GM12892 (cell line): ENCODE results near the gene VSIG10L.
A peak's percentile ranks its signal among the peaks of the same experiment; 100 is the strongest.

Experiments
- DNase-seq: peaks from one replicate; pipeline ENCODE4 v3.0.0; 2011; ENCODE audit not compliant: insufficient read length
- FAIRE-seq: peaks from 2 replicates; lab custom pipeline; 2011; peaks lifted over from hg19 to GRCh38; lab: Jason Lieb, UNC
- POLR2A ChIP-seq: IDR thresholded peaks from 2 replicates; pipeline ENCODE4 v1.6.1; 2011; ENCODE audit warnings: low read depth, low read length, control low read depth
- POLR2AphosphoS5 ChIP-seq: IDR thresholded peaks from 2 replicates; pipeline ENCODE4 v1.6.1; 2011; ENCODE audit warnings: low read depth, low read length, control low read depth
- TAF1 ChIP-seq: IDR thresholded peaks from 2 replicates; pipeline ENCODE4 v1.6.1; 2011; ENCODE audit warnings: low read depth, mild to moderate bottlenecking, control low read depth, low read length, borderline replicate concordance

Gene VSIG10L

DNA sequence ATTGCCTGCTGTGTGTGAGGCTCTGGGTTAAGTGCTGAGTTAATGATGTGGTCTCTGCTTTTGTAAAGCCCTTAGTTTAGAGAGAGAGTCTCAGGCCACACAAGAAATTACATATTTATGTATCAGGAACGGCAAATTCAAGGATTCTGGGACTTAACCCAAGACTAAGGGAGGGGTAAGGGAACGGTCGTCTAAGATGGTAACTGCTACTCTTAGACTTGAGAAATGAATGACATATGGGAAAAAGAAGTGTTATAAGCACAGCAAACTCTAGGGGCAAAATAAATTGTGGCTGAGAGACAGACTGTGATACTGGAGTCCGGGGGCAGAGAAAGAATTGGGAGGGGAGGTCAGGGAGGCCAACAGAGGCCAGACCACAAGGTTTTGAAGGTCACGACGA lies 10.2 kb downstream of the VSIG10L start:
- TF ChIP-seq POLR2AphosphoS5 (no peak), TAF1 (no peak), POLR2A (no peak)
- FAIRE-seq (no peak), DNase-seq (no peak)

DNA sequence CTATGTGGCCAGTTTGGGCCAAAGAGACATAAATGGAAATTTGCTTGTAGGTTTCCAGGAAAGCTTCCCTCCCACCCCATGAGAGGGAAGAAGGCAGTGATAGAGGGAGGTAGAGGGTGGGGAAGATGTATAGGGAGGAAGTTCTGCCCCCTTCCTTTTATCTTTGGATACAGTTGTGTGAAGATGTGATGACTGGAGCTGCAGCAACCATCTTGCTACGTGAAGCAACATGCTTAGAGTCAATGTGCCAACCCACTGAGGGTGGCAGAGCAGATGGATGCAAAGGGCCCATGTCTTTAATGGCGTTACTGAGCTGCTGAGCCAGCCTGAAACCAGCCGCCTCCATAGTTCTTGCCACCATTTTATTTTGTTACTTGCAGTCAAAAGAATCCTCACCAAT lies 10.7 kb downstream of the VSIG10L start:
- no peak for TF ChIP-seq POLR2AphosphoS5
- no peak for TF ChIP-seq POLR2A
- TF ChIP-seq TAF1 = no peak

DNA sequence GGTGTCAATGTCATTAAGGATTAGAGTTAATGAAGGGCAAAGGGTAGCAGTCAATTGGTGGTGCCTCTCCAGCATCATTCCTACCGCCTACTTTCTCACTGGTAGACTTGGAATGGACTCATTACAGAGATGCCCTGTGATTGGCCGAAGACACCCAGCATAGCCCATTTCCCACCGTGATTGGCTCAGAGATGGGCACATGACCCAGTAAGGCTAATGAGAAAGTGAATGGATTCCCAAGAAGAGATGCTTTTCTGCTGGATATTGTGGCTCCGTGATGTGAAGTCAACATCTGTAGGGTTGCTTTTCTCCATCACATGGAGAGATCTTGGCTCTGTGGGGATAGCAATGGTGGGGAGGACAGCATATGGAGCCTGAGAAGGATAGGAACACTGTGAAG lies 11.6 kb downstream of the VSIG10L start:
- FAIRE-seq (no peak), DNase-seq (no peak)
- TF ChIP-seq TAF1 = no peak
- TF ChIP-seq POLR2A = no peak
- TF ChIP-seq POLR2AphosphoS5 = no peak

More for the DNA sequence above, 10.7 kb downstream of the VSIG10L start:
- DNase-seq = no peak
- FAIRE-seq = no peak

GRCh38 chr19:51329411-51329810 lies 12.5 kb downstream of the VSIG10L start:
- TF ChIP-seq POLR2AphosphoS5 (no peak), POLR2A (no peak), TAF1 (no peak)
- FAIRE-seq = no peak
- DNase-seq = no peak

DNA sequence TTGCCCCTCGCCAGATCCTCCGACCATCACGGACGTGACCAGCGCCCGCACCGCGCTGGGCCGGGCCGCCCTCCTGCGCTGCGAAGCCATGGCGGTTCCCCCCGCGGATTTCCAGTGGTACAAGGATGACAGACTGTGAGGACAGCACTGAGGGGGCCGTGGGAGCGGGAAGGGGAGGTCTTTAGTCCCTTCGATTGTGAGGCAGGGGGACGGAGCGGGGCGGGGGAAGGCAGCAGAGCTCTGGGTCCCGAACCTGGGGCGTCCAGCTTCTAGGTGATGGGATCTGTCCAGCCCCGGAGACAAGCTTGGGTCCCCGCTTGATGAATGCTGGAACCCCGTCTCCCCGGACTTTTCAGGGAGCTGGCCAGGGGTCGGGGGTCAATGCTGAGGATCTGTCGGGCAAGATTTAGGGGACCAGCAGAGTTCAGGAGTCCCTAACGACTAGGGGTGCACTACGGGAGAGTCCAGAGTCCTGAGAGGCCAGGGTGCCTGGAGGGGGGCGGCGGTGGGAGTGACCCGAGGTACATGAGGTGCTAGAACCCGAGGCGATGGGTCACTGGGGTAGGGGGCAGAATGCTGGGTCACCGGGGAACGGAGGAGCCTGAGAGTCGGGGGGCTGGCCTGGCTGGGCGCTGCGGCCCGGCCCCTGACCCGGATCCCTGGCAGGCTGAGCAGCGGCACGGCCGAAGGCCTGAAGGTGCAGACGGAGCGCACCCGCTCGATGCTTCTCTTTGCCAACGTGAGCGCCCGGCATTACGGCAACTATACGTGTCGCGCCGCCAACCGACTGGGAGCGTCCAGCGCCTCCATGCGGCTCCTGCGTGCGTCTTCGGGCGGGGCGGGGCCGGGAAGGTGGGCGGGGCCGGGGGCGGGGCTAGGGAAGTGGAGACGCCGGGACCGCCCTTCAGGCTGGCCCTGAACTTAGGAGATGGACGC lies 14.6 kb downstream of the VSIG10L start:
- peak; percentile 69 for DNase-seq
- FAIRE-seq = no peak
- TF ChIP-seq POLR2AphosphoS5 = no peak
- TF ChIP-seq TAF1 = no peak
- no peak for TF ChIP-seq POLR2A

GRCh38 chr19:51326216-51327065 lies 15.5 kb downstream of the VSIG10L start:
- DNase-seq = no peak
- TF ChIP-seq POLR2AphosphoS5 (no peak), TAF1 (no peak), POLR2A (no peak)
- FAIRE-seq = no peak

DNA sequence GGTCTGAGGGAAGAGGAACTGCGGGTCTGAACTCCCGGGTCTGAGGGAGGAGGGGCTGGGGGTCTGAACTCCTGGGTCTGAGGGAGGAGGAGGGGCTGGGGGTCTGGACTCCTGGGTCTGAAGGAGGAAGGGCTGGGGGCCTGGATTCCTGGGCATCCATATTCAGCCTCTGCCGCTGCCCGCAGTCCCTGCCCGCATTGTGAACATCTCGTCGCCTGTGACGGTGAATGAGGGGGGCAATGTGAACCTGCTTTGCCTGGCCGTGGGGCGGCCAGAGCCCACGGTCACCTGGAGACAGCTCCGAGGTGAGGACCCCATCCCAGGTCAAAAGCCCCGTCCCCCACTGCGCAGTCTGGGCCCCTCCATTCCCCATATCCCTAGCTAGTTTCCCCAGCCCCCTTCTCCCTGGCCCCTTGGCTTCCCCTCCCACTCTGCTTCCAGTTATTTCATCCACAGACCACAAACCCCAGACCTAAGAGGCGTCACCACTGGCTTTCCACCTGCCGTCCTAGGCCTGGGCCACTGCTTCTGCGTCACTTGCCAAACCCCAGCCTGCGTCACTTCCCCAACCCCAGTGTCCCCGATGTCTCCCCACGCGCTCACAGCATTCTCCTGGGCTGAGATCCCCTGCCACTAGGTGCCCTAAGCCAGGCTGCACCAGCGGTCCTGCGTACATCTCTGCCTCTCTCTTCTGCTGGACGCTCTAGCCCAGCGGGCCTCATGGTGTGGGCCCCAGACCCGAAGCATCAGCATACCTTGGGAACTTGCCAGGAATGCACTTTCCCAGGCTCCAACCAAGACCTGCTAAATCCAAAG lies 16.6 kb downstream of the VSIG10L start:
- DNase-seq (no peak), FAIRE-seq (no peak)
- TF ChIP-seq POLR2A (no peak), POLR2AphosphoS5 (no peak), TAF1 (no peak)

DNA sequence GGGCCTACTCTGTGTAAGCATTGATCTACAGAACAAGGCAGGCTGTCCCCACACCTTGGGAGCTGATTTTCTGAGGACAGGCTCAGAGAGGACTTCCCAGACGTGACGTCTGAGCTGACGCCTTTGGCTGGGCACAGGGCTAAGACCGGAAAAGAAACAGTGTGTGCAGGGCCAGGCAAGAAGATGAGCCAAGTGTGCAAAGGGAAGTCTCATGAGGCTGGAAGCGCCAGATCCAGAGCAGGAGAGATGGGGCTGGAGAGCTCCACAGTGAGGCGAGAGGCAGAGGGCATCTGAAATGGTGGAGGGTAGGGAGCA lies 17.8 kb downstream of the VSIG10L start:
- no peak for FAIRE-seq
- TF ChIP-seq TAF1 = no peak
- TF ChIP-seq POLR2A = no peak
- no peak for TF ChIP-seq POLR2AphosphoS5
- no peak for DNase-seq

DNA sequence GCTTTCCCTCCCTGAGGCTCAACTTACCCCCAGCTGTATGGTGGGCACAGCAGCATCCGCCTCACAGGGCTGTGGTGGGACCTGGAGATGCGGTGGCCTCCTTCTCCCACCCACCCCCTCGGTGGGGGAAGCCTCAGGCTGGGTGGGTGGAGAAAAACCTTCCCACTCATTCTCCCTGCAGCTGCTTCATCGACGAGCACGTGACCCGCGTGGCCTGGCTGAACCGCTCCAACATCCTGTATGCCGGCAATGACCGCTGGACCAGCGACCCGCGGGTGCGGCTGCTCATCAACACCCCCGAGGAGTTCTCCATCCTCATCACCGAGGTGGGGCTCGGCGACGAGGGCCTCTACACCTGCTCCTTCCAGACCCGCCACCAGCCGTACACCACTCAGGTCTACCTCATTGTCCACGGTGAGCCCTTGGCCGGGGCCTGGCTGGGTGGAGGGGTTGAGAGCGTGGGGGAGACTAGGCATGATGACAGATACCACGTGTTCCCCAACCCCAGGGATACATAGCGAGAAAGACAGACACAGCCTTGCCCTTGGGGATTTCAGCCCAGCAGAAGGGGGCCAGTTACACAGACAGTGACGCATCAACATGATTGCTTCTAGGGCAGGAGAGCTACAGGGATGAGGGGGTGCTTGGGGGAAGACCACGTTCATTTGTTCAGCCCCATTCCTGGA lies 18.3 kb downstream of the VSIG10L start:
- TF ChIP-seq POLR2A (no peak), POLR2AphosphoS5 (no peak), TAF1 (no peak)
- no peak for FAIRE-seq
- DNase-seq = no peak

GRCh38 chr19:51321799-51322198 lies 20.1 kb downstream of the VSIG10L start:
- no peak for TF ChIP-seq POLR2A
- DNase-seq (no peak), FAIRE-seq (no peak)

GRCh38 chr19:51320280-51320657 lies 21.7 kb downstream of the VSIG10L start:
- DNase-seq = no peak
- no peak for FAIRE-seq
- no peak for TF ChIP-seq TAF1
- TF ChIP-seq POLR2A = no peak
- no peak for TF ChIP-seq POLR2AphosphoS5
